Keratinocyte (primary cell): ENCODE measurements around the gene PLA2G6. TPM values are rescaled to one million over a fixed set of nuclear protein-coding genes. Genes with fewer than 3 reads are reported as not detected.

Experiments used
- DNase-seq: peaks from one replicate; pipeline ENCODE4 v3.0.0-alpha.2; 2011; ENCODE audit warnings: low read depth, missing footprints, low spot score
- FAIRE-seq: peaks from 2 replicates; lab custom pipeline; 2011; peaks lifted over from hg19 to GRCh38; lab: Jason Lieb, UNC
- H2AFZ ChIP-seq: 2 replicates; pipeline ENCODE4 v1.6.0; 2012; ENCODE audit warnings: low read length, control low read depth, inconsistent platforms; ENCODE audit not compliant: control insufficient read depth
- H3K27ac ChIP-seq: 2 replicates; pipeline ENCODE4 v1.5.1; 2011; ENCODE audit warnings: low read length; ENCODE audit not compliant: control insufficient read depth, insufficient read depth
- H3K27me3 ChIP-seq: 3 replicates; pipeline ENCODE4 v1.6.0; 2011; ENCODE audit warnings: low read length; ENCODE audit not compliant: control insufficient read depth, insufficient read depth; ENCODE audit errors: extremely low read depth
- H3K36me3 ChIP-seq, 2 experiments: 2 replicates in 1 of 2; 3 replicates in 1 of 2; pipeline ENCODE4 v1.5.1; 2011; ENCODE audit warnings: low read length in 2 of 2, mild to moderate bottlenecking in 1 of 2; ENCODE audit not compliant: control insufficient read depth in 2 of 2, insufficient read depth in 2 of 2; ENCODE audit errors: extremely low read depth in 1 of 2
- H3K4me1 ChIP-seq: 3 replicates; pipeline ENCODE4 v1.5.1; 2011; ENCODE audit warnings: low read length; ENCODE audit not compliant: control insufficient read depth, insufficient read depth; ENCODE audit errors: extremely low read depth
- H3K4me2 ChIP-seq: 3 replicates; pipeline ENCODE4 v1.6.0; 2011; ENCODE audit warnings: low read depth, low read length; ENCODE audit not compliant: control insufficient read depth, insufficient read depth; ENCODE audit errors: extremely low read depth
- H3K4me3 ChIP-seq, 3 experiments: fragments of 200-600 bp in 1 of 3; sonication (generic) in 1 of 3; 2 replicates in 2 of 3; 3 replicates in 1 of 3; pipeline ENCODE4 v1.5.1; 2011 to 2016; ENCODE audit warnings: low read length in 3 of 3, mild to moderate bottlenecking in 3 of 3, control low read depth in 2 of 3, inconsistent platforms in 1 of 3, low read depth in 1 of 3, mixed read lengths in 1 of 3, mixed run types in 1 of 3, moderate library complexity in 1 of 3; ENCODE audit not compliant: control insufficient read depth in 2 of 3, insufficient read depth in 2 of 3; ENCODE audit errors: extremely low read depth in 1 of 3
- H3K79me2 ChIP-seq: 2 replicates; pipeline ENCODE4 v1.6.0; 2012; ENCODE audit warnings: low read length; ENCODE audit not compliant: control insufficient read depth, insufficient read depth
- H3K9ac ChIP-seq: 3 replicates; pipeline ENCODE4 v1.6.0; 2011; ENCODE audit warnings: low read length; ENCODE audit not compliant: control insufficient read depth, insufficient read depth; ENCODE audit errors: extremely low read depth
- H3K9me1 ChIP-seq: 3 replicates; pipeline ENCODE4 v1.6.0; 2011; ENCODE audit warnings: low read length; ENCODE audit not compliant: control insufficient read depth, insufficient read depth; ENCODE audit errors: extremely low read depth
- H3K9me3 ChIP-seq: 2 replicates; pipeline ENCODE4 v1.5.1; 2012; ENCODE audit warnings: low read depth, low read length; ENCODE audit not compliant: control insufficient read depth
- H4K20me1 ChIP-seq: 3 replicates; pipeline ENCODE4 v1.6.0; 2011; ENCODE audit warnings: low read length; ENCODE audit not compliant: control insufficient read depth, insufficient read depth; ENCODE audit errors: extremely low read depth
- CTCF ChIP-seq, 3 experiments: IDR thresholded peaks in 1 of 3; conservative IDR thresholded peaks in 1 of 3; optimal IDR thresholded peaks in 1 of 3; 2 replicates in 2 of 3; 3 replicates in 1 of 3; pipeline versions ENCODE3 to v1.5.1; 2011; ENCODE audit warnings: low read length in 3 of 3, mild to moderate bottlenecking in 3 of 3, moderate library complexity in 2 of 3, control low read depth in 1 of 3, inconsistent platforms in 1 of 3; ENCODE audit not compliant: insufficient read depth in 2 of 3; ENCODE audit errors: extremely low read depth in 1 of 3
- EZH2 ChIP-seq: IDR thresholded peaks from one replicate; pipeline ENCODE4 v1.6.1; 2012; ENCODE audit warnings: inconsistent platforms, mild to moderate bottlenecking, low read length, moderate library complexity
- dilution Hi-C: fragments of 300-500 bp; cut with MboI; formaldehyde crosslinking; loops from one replicate; pipeline ENCODE4 v1.7.0; 2020; ENCODE audit warnings: low sequenced_read_pairs; ENCODE audit not compliant: extremely low pct_ligation_motif_present
- polyA plus RNA-seq, 5 experiments: library from polyadenylated mRNA; depleted of rRNA in 3 of 5; stranded (reverse) in 3 of 5; stranded (forward) in 1 of 5; unstranded in 1 of 5; fragments of >200 nt; gene quantifications; 1 replicate in 1 of 5; 2 replicates in 3 of 5; 3 replicates in 1 of 5; pipeline versions ENCODE4 v1.2.1 to v1.2.3, GENCODE V29; 2011 to 2012; ENCODE audit warnings: missing spikeins in 2 of 5, low read depth in 1 of 5, low replicate concordance in 1 of 5
- small RNA-seq, 3 experiments: library from RNA; depleted of rRNA; stranded (forward); fragments of <200 nt; gene quantifications; one replicate each; pipeline ENCODE3, GENCODE V24; 2012; ENCODE audit warnings: low read depth in 3 of 3, low replicate concordance in 1 of 3; ENCODE audit not compliant: insufficient read length in 3 of 3

The PLA2G6 gene
- polyA plus RNA-seq, 1 donor (not counting 4 experiments of a cell fraction or from before 2014, with no cell fraction given), result 5.2 TPM

GRCh38 chr22:38062791-38063190 is 118.8 kb downstream of the PLA2G6 start:
- Histone ChIP-seq H3K4me1 (peaks cover 3% of the 10 kb centered on the region), H3K9me3 (no peaks in the 10 kb centered on the region), H4K20me1 (no peaks in the 10 kb centered on the region), H3K79me2 (no peaks in the 10 kb centered on the region), H3K9ac (no peak overlapping the region), H3K4me2 (no peak overlapping the region), H3K27ac (no peak overlapping the region), H3K36me3 (peaks cover 28 to 34% of the 10 kb centered on the region in 2 experiments), H3K4me3 (no peak overlapping the region), H3K27me3 (no peaks in the 10 kb centered on the region), H2AFZ (no peak overlapping the region), H3K9me1 (no peaks in the 10 kb centered on the region)
- DNase-seq (no peak), FAIRE-seq (no peak)
- TF ChIP-seq EZH2 (no peak), CTCF (optimal IDR thresholded peaks at IDR 0.05 in 1 of 3, IDR thresholded peaks at IDR 0.05 in 1 of 3, conservative IDR thresholded peaks at IDR 0.05 in 1 of 3; ENCODE audit: extremely low read depth in 1 of 3, insufficient read depth in 2 of 3, low read length in 3 of 3) (no peak)
- dilution Hi-C loops, result no loop called here

Small RNA genes within 50 kb of the gene (small RNA-seq; reads per million reads assigned to genes)
- gene RN7SL704P, result 0 reads per million in 3 experiments

Other genes starting within 250 kb of the PLA2G6 start
- 0.10 TPM in 1 of 3 replicates, not detected in the others for gene C22orf23, start 228.2 kb downstream of the PLA2G6 start, polyA plus RNA-seq
- gene POLR2F, start 228.1 kb downstream of the PLA2G6 start, polyA plus RNA-seq, result 101 to 119 TPM (median 108 TPM) in 3 replicates
- gene SOX10, start 197.3 kb downstream of the PLA2G6 start, polyA plus RNA-seq, result not detected in 3 replicates
- 26.8 to 33.0 TPM (median 28.8 TPM) in 3 replicates for gene PICK1, start 124.4 kb downstream of the PLA2G6 start, polyA plus RNA-seq
- gene SLC16A8, start 97.6 kb downstream of the PLA2G6 start, polyA plus RNA-seq, result not detected in 3 replicates
- gene BAIAP2L2, start 71.1 kb downstream of the PLA2G6 start, polyA plus RNA-seq, result 2.3 to 4.8 TPM (median 3.2 TPM) in 3 replicates
- 8.6 to 10.5 TPM (median 10.5 TPM) in 3 replicates for gene MAFF, start 20.2 kb upstream of the PLA2G6 start, polyA plus RNA-seq
- gene TMEM184B, start 91.2 kb upstream of the PLA2G6 start, polyA plus RNA-seq, result 12.8 to 47.3 TPM (median 18.8 TPM) in 3 replicates
- gene CSNK1E, start 135.6 kb upstream of the PLA2G6 start, polyA plus RNA-seq, result 168 to 229 TPM (median 198 TPM) in 3 replicates